SK-N-MC (cell line): Measurements from ENCODE around the gene PTPRK.

Experiments used
- EZH2 ChIP-seq: fragments of 200-600 bp; sonication (generic); IDR thresholded peaks from one replicate; pipeline ENCODE4 v1.6.1; 2017; ENCODE audit warnings: antibody characterized with exemption
- POLR2AphosphoS5 ChIP-seq: IDR thresholded peaks from 2 replicates; pipeline ENCODE4 v1.6.1; 2012; ENCODE audit warnings: mild to moderate bottlenecking, low read depth, low read length, borderline replicate concordance

DNA sequence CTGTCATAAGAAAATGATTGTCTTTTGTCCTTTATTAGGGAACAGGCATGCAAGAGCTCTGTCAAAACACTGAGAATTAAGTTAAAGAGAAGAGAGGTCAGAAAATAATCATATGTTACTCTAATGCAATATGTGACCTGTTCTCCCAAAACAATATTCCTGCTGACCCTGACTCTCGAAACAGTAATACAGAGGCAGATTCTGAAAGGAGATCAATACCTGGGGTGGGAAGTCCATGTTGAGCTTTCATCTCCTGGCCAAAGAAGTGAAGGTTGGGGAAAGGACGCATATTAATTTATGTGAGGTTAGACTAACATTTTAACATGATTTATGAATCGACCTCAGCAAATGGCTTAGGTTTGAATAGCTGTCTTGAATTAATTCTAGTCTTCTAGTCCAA lies 243.0 kb downstream of the PTPRK start:
- no peak for TF ChIP-seq POLR2AphosphoS5
- TF ChIP-seq EZH2, result no peak
